Measurements from ENCODE around the gene ABHD2. TPM values are rescaled to one million over a fixed set of nuclear protein-coding genes. Genes with fewer than 3 reads are reported as not detected.

Gene ABHD2
- total and polyA plus RNA-seq, 4 donors: 11.7 to 200 (median 59.3) TPM

DNA sequence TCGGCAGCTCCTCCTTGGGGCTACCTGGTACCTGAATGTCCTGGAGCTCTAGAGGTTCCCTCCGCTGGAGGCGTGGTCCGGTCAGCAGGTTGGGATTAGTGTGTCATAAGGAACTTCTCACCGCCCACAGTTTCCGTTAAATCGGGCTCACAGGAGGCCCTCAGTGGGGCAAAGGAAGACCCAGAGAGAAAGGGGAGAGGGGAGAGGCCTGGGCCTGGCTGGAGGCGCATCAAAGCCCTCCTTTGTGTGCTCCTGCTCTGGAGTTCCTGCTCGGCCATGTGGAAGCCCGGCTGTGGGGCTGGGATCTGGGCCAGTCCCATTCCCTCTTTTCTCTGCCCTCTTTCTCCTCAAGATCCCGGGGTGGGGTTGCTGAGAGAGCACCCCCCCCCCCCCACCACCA is 133.3 kb downstream of the ABHD2 start, which contains the start of gene RLBP1:
RLBP1 (minus strand) TSS at position 37 of the 400 bp plus-strand sequence. CDS start 2,604 bp downstream, outside the sequence.
- ATAC-seq (ENCODE audit: insufficient read depth, low FRiP score): no peak
- Histone ChIP-seq H3K4me3 (no peak within 1 kb of the TSS), H3K27ac (ENCODE audit: low read depth in 1 of 2, low read length in 1 of 2) (no peak within 1 kb of the TSS), H3K4me1 (ENCODE audit: control insufficient read depth in 5 of 5, insufficient read depth in 5 of 5, low read length in 5 of 5) (no peaks in the 10 kb centered on the region), H3K36me3 (ENCODE audit: control insufficient read depth in 4 of 4, insufficient read depth in 4 of 4, low read length in 4 of 4) (no peaks in the 10 kb centered on the region), H3K9me3 (ENCODE audit: control insufficient read depth in 4 of 4, insufficient read depth in 3 of 4, low read length in 3 of 4) (no peaks in the 10 kb centered on the region), H3K9ac (ENCODE audit: insufficient read depth in 1 of 2, low read length in 2 of 2) (no peak within 1 kb of the TSS), H3K27me3 (ENCODE audit: control insufficient read depth in 3 of 3, insufficient read depth in 3 of 3, low read length in 2 of 3) (no peaks in the 10 kb centered on the region)
- 75 to 87% methylated on average over 10 to 11 of the region's 11 CpGs for WGBS, 2 donors
- no peak for DNase-seq
- TF ChIP-seq, protein P1, sequence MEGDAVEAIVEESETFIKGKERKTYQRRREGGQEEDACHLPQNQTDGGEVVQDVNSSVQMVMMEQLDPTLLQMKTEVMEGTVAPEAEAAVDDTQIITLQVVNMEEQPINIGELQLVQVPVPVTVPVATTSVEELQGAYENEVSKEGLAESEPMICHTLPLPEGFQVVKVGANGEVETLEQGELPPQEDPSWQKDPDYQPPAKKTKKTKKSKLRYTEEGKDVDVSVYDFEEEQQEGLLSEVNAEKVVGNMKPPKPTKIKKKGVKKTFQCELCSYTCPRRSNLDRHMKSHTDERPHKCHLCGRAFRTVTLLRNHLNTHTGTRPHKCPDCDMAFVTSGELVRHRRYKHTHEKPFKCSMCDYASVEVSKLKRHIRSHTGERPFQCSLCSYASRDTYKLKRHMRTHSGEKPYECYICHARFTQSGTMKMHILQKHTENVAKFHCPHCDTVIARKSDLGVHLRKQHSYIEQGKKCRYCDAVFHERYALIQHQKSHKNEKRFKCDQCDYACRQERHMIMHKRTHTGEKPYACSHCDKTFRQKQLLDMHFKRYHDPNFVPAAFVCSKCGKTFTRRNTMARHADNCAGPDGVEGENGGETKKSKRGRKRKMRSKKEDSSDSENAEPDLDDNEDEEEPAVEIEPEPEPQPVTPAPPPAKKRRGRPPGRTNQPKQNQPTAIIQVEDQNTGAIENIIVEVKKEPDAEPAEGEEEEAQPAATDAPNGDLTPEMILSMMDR (IDR thresholded peaks at IDR 0.05; ENCODE audit: control extremely low read depth, extremely low read depth): no peak

DNA sequence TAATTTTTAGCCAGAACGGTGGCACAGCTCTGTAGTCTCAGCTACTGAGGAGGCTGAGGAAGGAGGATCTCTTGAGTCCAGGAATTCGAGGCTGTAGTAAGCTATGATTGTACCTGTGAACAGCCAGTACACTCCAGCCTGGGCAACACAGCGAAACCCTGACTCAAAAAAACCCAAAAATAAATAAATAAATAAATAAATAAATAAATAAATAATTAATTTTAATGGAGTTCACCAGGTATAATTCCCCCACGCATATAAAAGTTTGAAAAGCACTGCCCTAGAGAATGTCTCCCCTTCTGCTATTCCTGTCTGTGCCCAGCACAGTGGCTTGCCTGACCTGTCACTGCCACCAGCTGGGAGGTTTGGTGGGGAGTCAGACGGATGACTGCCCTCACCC is 137.3 kb downstream of the ABHD2 start:
- H3K36me3 ChIP-seq (ENCODE audit: control insufficient read depth in 4 of 4, insufficient read depth in 4 of 4, low read length in 4 of 4): no peaks in the 10 kb centered on the region
- H3K27ac ChIP-seq (ENCODE audit: low read depth in 1 of 2, low read length in 1 of 2): no peak overlapping the region
- ATAC-seq (ENCODE audit: insufficient read depth, low FRiP score) (no peak), DNase-seq (no peak)
- H3K9ac ChIP-seq (ENCODE audit: insufficient read depth in 1 of 2, low read length in 2 of 2): no peak overlapping the region
- WGBS, 2 donors: 93 to 99% methylated on average over 5 of the region's 5 CpGs
- H3K9me3 ChIP-seq (ENCODE audit: control insufficient read depth in 4 of 4, insufficient read depth in 3 of 4, low read length in 3 of 4): no peaks in the 10 kb centered on the region
- H3K27me3 ChIP-seq (ENCODE audit: control insufficient read depth in 3 of 3, insufficient read depth in 3 of 3, low read length in 2 of 3): no peaks in the 10 kb centered on the region
- no peak overlapping the region for H3K4me3 ChIP-seq
- H3K4me1 ChIP-seq (ENCODE audit: control insufficient read depth in 5 of 5, insufficient read depth in 5 of 5, low read length in 5 of 5): no peaks in the 10 kb centered on the region
- TF ChIP-seq, protein P1 (IDR thresholded peaks at IDR 0.05; ENCODE audit: control extremely low read depth, extremely low read depth): no peak

DNA sequence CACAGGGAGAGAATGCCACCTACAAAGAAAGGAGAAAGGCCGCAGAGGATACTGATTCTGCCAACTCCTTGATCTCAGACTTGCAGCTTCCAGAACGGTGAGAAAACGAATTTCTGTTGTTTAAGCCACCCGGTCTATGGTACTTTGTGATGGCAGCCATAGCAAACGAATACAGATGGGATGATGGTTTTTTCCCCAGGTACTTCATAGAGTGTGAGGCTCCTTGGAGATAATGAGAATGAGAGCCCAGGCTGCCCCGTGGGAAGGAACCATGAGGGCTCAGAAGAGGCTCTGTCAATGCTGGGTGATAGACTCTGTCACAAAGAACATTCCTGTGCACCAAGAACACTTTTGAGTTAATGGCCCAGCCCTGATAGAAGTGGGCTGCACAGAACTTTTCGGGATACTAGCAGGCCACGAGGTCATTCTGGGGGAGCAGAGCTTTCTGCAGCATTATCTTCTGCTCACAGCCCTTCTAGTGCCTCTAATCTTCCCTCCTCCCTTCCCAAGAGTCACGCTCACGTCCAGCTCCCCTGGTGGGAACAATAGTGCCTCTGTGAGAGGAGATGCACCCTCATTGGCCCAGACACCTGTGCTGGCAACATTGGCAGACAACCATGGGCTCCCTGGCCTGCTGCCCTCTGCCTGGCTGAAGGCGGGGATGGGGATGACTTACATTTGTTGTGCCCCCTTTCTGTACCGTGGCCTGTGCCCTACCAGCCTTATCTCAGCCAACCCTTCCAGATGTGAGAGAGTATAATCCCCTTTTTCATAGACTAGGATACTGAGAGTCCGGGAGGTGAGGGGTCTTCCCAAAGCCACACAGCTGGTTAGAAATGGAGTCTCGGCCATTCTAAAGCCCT is 138.3 kb downstream of the ABHD2 start:
- Histone ChIP-seq H3K27me3 (ENCODE audit: control insufficient read depth in 3 of 3, insufficient read depth in 3 of 3, low read length in 2 of 3) (no peaks in the 10 kb centered on the region), H3K4me1 (ENCODE audit: control insufficient read depth in 5 of 5, insufficient read depth in 5 of 5, low read length in 5 of 5) (no peaks in the 10 kb centered on the region), H3K9ac (ENCODE audit: insufficient read depth in 1 of 2, low read length in 2 of 2) (no peak overlapping the region), H3K9me3 (ENCODE audit: control insufficient read depth in 4 of 4, insufficient read depth in 3 of 4, low read length in 3 of 4) (no peaks in the 10 kb centered on the region), H3K27ac (ENCODE audit: low read depth in 1 of 2, low read length in 1 of 2) (no peak overlapping the region), H3K36me3 (ENCODE audit: control insufficient read depth in 4 of 4, insufficient read depth in 4 of 4, low read length in 4 of 4) (no peaks in the 10 kb centered on the region), H3K4me3 (no peak overlapping the region)
- no peak for DNase-seq
- TF ChIP-seq, protein P1 (IDR thresholded peaks at IDR 0.05; ENCODE audit: control extremely low read depth, extremely low read depth): no peak
- ATAC-seq (ENCODE audit: insufficient read depth, low FRiP score): no peak
- 87 to 95% methylated on average over 14 of the region's 14 CpGs for WGBS, 2 donors

Data from lung (tissue), 12 donors.